Right renal cortex interstitium (tissue), 3 donors: ENCODE measurements around the gene IL22RA1. TPM values are rescaled to one million over a fixed set of nuclear protein-coding genes. Genes with fewer than 3 reads are reported as not detected.

Experiments used
- DNase-seq, 3 donors: peaks; one replicate each; pipeline ENCODE4 v3.0.0-alpha.2; 2013; ENCODE audit warnings: low read depth in 3 of 3, low spot score in 2 of 3
- polyA plus RNA-seq, 3 donors: library from polyadenylated mRNA; unstranded; fragments of 120-200 nt; gene quantifications; one replicate each; pipeline ENCODE4 v1.2.1, GENCODE V29; 2013; ENCODE audit not compliant: insufficient read length in 3 of 3

The IL22RA1 gene
- polyA plus RNA-seq, 3 donors = 2.3 to 3.8 (median 3.5) TPM

DNA sequence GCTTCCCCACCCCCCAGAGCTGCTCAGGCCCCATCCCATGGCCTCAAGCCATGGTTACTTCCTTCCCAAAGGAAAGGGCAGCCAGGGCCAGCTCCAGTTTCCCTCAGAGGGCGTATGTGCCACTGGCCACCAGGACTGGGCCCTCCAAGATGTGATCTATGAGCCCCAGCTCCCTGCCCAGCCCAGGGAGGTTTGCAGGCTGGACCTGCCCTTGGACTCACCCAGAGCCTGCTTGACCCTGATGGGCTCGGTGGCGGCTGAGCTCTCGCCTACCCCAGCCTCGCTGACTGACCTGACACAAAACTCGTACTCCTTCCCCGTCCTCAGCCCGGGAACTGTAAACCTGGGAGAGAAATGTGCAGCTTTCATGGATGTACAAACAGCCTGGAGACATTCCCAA, 60.6 kb downstream of the IL22RA1 start:
- no peak for DNase-seq

DNA sequence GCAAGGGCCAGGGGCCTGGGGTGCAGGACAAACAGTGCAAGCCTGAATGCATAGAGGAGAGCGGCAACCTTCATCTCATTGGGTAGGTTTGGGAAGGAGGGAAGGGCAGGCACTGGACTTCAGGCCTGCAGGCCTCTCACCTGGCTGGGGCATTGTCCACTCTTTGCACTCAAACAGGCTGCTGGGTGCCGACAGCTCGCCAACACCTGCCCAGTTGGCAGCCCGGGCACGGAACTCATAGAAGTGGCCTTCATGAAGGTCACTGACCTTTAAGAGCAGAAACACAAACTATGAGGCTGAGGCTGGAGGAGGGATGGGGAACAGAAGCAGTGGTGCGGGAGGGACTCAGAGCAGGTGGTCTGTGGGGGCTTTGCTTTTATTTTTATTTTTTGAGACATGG, 61.8 kb downstream of the IL22RA1 start:
- no peak for DNase-seq

DNA sequence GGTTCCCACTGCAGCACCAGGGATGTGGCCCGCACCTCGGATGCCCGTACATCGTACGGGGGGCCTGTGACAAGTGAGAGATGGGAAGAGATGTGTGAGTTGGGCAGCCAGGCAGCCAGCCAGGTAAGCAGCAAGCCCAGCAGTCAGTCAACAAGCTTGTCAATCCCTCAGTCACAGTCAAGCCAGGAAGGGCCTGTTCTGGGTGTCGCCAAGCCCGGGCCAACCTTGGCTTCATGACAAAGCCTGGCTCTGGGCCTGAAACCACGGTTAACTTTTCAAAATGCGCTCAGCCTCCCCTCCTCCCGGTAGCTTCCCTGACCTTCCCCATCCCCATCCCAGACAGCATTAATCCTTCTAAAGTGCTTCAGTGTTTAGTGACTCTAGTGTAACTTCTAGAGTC, 62.8 kb downstream of the IL22RA1 start:
- no peak for DNase-seq

DNA sequence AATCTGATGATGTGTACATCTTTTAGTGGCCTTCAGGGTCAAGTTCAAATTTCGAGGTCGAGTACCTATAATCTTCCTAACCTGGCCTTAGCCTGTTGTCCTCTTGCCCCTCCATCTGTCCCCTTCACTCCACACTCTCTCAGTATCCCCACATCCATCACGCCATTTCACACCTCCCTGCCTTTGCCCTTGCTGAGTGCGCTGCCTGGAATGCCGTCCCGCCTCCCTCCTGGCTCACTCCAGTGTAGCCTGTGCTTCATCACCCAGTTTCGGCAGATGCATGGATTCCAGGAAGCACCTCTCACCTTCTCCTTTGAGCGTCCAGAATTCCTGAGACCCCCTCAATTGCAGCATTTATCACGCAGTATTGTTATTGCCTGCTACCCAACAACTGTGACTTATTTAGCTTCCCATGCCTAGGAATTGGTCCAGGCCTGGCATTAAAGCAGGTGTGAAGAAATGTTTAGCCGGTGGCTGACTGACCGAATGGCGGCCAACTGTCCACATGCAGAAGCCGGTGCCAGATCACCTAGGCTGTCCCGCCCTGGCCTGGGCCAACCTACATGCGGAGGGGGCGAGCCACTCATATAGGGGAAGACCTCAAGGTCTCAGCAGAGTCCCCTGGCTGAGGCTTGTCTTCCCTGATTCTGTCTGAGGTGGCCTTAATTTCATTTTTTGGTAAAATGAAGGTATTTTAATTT, 65.5 kb downstream of the IL22RA1 start:
- no peak for DNase-seq

DNA sequence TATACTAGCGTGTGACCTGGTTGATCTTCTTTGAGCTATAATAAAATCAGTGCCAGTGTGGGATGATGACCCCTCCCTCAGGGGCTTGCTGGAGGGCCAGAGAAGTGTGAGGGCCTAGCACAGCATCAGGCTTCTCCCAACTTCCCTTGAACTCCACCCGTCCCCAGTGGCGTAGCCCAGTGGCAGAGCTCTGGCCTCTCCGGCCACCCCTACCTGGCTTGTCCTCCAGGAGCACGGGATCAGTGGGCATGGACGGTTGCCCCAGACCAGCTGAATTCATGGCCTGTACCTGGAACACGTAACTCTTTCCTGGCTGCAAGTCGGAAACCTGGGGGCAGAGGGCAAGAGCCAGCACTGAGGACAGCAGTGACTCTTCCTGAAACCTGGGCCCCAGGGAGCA, 67.0 kb downstream of the IL22RA1 start:
- no peak for DNase-seq

DNA sequence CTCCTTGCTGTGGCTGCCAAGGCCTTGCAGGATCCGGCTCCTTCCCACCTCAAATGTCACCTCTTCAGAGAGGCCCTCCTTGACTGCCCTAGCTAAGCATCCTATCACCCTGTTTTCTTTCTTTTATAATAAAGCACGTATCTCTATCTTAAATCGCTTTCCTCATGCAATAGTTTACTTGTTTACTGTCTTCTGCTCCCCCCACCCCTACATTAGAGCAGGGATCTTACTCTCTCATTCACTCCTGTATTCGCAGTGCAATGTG, 67.4 kb downstream of the IL22RA1 start:
- DNase-seq = no peak

DNA sequence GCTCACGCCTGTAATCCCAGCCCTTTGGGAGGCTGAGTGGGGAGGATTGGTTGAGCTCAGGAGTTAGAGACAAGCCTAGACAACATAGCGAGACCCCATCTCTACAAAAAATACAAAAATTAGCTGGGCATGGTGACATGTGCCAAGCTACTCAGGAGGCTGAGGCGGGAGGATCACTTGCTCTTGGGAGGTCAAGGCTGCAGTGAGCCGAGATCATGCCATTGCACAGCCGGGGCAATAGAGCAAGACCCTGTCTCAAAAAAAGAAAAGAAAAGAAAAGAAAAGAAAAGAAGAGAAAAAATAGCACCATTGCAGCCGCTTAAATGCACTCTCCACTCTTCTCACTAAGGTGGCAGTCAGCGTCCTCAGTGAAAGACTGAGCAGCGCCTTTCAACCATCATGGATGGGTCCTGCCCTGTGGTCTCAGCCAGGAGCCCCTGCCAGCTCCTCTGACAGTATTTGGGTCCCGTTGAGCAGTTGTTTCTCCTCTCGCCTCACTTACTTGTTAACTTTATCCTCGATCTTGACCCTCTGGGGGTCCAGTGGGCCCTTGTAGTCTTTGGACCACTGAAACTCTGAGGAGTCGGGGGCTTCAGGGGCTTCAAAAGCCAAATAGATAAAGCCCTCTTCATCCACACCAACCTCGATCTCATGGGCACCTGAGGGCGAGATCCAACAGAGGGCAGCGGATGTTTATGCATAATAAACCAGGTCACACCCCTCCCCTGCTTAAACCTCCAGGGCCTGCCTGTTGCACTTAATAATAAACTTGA, 67.9 kb downstream of the IL22RA1 start:
- DNase-seq = no peak

DNA sequence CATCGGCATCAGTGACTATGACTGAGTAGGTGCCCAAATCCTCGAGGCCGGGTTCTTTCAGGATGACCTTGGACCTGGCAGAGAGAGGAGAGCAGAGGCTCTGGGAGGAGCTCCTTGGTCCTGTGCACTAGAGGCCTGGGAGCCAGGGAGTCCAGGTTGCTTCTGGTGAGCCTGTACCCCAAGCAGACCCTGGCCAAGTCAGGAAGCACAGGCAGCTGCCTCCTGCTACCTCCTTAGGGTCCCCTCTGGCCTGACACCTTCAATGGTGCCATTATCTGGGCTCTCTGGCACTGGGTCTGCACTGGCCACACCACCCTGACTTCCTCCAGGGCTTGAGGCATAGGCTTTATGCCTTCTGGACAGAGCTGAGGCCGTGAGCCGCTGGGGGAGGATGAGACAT, 68.7 kb downstream of the IL22RA1 start:
- no peak for DNase-seq

DNA sequence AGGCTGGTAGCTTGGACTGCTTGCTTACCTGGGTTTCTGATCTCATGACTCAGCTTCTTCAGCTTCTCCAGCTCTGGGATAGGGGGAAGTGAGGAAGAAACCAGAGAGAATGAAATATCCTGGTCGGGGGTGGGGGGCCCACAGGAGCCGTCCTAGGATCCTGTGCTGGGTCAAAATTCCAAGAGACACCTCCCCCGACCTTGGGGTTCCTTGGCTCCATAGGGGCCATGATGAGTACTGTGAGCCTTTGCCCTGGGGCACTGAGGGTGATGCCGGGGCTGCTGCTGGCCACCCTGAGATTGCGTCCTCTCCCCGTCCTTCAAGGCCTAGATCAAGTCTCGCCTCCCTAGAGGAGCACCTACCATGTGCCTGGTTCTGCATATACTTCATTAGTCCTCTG, 71.0 kb downstream of the IL22RA1 start:
- DNase-seq = no peak

DNA sequence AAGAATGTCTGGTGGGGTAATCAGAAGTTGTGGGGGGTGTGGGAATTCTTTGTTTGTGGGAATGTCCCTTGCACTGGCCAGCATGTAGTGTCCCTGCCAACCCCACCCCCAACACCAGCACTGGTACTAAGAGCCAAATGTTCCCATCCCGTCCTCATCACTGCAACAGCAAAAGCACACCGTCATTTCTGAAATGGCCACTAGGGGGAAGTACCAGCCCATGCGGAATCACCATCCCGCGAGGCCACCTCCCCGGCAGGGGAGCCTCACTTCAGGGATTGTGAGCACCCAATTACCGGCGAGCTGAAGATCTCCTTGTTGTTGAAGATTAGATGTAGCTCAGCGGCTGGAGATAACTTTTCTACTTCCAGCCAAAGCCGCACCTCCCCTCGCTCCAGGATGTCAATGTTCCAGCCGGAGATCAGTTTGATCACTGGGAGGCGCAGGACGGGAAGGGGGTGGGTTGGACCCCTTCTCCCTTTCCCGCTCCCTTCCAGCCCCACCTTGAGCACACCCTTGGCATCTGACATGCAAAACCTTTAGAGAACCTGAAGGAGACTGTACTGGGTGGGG, 72.0 kb downstream of the IL22RA1 start:
- DNase-seq = peak; percentile 61 to 63 (median 62)

DNA sequence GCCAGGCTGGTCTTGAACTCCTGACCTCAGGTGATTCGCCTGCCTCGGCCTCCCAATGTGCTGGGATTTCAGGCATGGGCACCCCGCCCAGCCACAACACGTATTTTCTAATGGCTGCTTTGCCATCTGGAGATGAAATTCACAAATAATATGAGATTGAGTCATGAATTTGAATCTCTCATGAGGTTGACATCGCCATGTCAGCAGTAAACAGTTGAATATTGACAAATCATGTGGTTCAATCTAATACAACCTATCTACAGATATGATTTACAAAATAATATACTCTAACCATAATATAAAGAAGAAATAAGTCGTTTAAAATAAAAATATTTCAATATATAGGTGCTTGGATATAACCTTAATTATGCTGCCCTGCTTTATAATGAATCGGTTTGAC, 73.1 kb downstream of the IL22RA1 start:
- DNase-seq = no peak

Other genes with a start within 250 kb of the IL22RA1 start
- gene CNR2, start 229.8 kb downstream of the IL22RA1 start, polyA plus RNA-seq = under 1 TPM; 0.06 to 0.08 (median 0.07) TPM
- 100 to 1,000 TPM; 232 to 261 (median 259) TPM for gene PNRC2, start 183.3 kb downstream of the IL22RA1 start, polyA plus RNA-seq
- 100 to 1,000 TPM; 208 to 223 (median 216) TPM for gene SRSF10, start 162.8 kb downstream of the IL22RA1 start, polyA plus RNA-seq
- 10 to 100 TPM; 23.6 to 27.5 (median 25.5) TPM for gene MYOM3, start 31.0 kb downstream of the IL22RA1 start, polyA plus RNA-seq
- 1 to 10 TPM; 3.9 to 4.3 (median 4.1) TPM for gene IFNLR1, start 44.1 kb upstream of the IL22RA1 start, polyA plus RNA-seq
- 1 to 10 TPM in 2 of 3 donors, under 1 TPM in 1; 0.98 to 5.6 (median 3.6) TPM for gene GRHL3, start 176.2 kb upstream of the IL22RA1 start, polyA plus RNA-seq